NCI-H146 treated with DMSO at 0.1 percent for 48 hours (cell line): ENCODE data around the gene HDAC1.
A peak's percentile ranks its signal among the peaks of the same experiment; 100 is the strongest.
"Not testable (repeated sequence)": the region's sequence is repeated elsewhere in the genome, so short reads cannot be mapped to it uniquely, and the experiment has no call there.

ENCODE experiments used
- DNase-seq: peaks from one replicate; lab custom pipeline; 2025; ENCODE audit not compliant: unreplicated experiment; lab: John Stamatoyannopoulos, UW

Gene HDAC1

DNA sequence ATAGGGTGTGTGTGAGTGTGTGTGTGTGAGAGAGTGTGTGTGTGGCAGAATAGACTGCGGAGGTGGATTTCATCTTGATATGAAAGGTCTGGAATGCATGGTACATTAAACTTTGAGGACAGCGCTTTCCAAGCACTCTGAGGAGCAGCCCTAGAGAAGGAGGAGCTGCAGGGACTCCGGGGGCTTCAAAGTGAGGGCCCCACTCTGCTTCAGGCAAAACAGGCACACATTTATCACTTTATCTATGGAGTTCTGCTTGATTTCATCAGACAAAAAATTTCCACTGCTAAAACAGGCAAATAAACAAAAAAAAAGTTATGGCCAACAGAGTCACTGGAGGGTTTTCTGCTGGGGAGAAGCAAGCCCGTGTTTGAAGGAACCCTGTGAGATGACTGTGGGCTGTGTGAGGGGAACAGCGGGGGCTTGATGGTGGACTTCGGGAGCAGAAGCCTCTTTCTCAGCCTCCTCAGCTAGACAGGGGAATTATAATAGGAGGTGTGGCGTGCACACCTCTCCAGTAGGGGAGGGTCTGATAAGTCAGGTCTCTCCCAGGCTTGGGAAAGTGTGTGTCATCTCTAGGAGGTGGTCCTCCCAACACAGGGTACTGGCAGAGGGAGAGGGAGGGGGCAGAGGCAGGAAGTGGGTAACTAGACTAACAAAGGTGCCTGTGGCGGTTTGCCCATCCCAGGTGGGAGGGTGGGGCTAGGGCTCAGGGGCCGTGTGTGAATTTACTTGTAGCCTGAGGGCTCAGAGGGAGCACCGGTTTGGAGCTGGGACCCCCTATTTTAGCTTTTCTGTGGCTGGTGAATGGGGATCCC lies 18.3 kb upstream of the HDAC1 start:
- DNase-seq, result peak; percentile 80

DNA sequence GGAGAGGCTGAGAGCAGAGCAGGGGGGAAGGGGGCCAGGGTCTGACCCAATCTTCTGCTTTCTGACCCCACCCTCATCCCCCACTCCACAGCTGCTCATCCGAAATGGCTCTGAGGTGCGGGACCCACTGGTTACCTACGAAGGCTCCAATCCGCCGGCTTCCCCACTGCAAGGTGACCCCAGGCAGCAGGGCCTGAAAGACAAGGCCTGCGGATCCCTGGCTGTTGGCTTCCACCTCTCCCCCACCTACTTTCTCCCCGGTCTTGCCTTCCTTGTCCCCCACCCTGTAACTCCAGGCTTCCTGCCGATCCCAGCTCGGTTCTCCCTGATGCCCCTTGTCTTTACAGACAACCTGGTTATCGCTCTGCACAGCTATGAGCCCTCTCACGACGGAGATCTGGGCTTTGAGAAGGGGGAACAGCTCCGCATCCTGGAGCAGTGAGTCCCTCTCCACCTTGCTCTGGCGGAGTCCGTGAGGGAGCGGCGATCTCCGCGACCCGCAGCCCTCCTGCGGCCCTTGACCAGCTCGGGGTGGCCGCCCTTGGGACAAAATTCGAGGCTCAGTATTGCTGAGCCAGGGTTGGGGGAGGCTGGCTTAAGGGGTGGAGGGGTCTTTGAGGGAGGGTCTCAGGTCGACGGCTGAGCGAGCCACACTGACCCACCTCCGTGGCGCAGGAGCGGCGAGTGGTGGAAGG lies 17.1 kb upstream of the HDAC1 start:
- no peak for DNase-seq

DNA sequence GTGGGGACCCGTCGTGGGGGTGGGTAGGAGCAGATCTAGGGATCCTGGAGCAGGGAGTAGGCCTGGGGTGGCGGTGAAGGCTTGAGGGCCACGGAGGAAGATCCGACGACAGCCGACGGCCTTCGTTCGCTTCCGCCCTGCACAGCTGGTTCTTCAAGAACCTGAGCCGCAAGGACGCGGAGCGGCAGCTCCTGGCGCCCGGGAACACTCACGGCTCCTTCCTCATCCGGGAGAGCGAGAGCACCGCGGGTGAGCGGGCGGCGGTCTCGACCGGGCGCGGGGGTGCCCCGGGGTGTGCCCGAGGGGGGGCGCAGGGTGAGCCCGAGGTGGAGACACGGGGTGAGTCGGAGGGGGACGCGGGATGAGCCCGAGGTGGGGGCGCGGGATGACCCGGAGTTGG lies 16.5 kb upstream of the HDAC1 start:
- no peak for DNase-seq

DNA sequence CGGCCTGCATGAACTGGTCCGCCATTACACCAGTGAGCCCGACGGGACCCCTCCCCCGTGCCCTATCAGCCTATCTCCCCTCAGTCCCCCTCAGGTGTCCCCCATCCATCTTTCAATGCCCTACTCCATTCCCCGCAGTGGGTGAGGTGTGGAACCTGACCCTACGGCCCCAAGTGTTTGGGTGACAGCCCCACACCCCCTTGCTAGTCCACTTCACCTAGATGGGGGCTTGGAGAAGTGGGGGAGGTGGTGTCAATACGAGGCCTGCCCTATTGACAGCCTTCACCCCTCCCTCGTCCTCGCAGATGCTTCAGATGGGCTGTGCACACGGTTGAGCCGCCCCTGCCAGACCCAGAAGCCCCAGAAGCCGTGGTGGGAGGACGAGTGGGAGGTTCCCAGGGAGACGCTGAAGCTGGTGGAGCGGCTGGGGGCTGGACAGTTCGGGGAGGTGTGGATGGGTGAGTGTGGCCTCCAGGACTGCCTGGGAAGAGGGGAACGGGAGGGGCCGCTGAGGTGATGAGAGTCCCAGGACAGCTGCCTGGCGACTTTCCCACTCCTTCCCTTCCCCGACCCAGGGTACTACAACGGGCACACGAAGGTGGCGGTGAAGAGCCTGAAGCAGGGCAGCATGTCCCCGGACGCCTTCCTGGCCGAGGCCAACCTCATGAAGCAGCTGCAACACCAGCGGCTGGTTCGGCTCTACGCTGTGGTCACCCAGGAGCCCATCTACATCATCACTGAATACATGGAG lies 15.7 kb upstream of the HDAC1 start:
- DNase-seq, result no peak

DNA sequence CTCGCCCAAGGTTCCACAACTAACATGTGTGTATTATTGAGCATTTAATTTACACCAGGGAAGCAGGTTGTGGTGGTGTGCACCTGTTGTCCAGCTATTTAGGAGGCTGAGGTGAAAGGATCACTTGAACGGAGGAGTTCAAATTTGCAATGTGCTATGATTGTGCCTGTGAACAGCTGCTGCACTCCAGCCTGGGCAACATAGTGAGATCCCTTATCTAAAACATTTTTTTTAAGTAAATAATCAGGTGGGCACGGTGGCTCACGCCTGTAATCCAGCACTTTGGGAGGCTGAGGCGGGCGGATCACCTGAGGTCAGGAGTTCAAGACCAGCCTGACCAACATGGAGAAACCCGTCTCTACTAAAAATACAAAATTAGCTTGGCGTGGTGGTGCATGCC lies 7.1 kb upstream of the HDAC1 start:
- not testable (repeated sequence) for DNase-seq

DNA sequence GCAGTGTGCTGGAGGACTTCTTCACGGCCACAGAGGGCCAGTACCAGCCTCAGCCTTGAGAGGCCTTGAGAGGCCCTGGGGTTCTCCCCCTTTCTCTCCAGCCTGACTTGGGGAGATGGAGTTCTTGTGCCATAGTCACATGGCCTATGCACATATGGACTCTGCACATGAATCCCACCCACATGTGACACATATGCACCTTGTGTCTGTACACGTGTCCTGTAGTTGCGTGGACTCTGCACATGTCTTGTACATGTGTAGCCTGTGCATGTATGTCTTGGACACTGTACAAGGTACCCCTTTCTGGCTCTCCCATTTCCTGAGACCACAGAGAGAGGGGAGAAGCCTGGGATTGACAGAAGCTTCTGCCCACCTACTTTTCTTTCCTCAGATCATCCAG lies 6.2 kb upstream of the HDAC1 start:
- DNase-seq, result no peak

DNA sequence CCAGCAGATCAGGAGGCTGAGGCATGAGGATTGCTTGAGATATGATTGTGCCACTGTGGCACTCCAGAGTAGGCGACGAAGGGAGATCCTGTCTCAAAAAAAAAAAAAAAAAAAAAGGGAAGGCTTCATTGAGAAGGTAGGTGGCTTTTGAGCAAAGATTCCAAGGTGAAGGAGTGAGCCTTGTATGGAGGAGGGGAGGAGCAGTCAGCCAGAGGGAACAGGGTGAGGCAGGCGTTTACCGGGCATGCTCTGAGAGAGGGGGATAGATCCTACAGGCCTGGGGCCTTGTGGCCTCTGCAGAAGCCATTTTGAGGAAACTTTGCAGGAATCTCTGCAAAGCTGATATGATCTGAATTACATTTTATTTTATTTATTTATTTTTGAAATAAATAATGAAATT lies 5.1 kb upstream of the HDAC1 start:
- no peak for DNase-seq

DNA sequence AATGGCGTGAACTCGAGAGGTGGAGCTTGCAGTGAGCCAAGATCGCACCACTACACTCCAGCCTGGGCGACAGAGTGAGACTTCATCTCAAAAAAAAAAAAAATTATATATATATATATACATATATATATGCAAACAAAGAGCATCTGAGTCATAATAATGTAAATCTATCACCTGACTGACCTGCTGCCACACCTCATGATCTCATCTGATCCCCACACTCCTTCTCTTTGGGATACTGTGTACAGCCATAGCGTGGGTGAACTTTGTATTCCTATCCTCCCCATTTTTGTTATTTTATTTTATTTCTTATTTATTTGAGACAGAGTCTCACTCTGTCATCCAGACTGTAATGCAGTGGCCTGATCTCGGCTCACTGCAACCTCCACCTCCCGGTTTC lies 2.6 kb upstream of the HDAC1 start:
- DNase-seq, result no peak

DNA sequence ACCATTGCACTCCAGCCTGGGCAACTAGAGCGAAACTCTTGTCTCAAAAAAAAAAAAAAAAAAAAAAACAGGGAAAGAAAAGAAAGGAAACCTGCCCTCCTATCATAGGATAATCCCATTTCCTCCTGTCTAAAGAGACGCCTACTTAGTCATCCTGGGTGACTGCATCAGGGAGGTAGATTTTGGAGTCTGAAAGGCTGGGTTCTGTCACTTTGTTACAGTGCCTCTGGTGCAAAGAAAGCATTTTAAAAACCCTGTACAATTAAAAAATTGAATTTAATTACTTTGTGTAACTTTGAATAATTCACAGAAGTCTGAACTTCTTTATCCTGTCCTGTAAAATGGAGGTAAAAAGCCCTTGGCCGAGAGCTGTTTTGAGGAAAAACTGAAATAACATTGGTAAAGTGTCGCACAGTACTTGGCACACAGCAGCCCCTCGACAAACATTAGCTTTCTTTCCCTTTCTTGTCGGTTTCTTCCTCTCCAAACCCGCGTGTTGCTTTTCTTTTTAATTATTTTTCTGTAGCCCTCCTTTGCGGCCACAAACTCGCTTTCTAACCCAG lies 657 bp upstream of the HDAC1 start:
- DNase-seq, result no peak

DNA sequence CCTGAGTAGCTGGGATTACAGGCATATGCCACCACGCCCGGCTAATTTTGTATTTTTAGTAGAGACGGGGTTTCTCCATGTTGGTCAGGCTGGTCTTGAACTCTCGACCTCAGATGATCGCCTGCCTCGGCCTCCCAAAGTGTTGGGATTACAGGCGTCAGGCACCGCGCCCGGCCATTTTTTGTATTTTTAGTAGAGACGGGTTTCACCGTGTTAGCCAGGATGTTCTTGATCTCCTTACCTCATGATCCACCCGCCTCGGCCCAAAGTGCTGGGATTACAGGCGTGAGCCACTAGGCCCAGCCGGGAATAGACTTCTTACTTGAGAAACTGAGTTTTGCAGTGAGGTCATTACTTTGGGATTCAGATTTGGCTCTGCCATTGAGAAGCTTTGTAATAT lies 6.3 kb downstream of the HDAC1 start:
- DNase-seq, result not testable (repeated sequence)

DNA sequence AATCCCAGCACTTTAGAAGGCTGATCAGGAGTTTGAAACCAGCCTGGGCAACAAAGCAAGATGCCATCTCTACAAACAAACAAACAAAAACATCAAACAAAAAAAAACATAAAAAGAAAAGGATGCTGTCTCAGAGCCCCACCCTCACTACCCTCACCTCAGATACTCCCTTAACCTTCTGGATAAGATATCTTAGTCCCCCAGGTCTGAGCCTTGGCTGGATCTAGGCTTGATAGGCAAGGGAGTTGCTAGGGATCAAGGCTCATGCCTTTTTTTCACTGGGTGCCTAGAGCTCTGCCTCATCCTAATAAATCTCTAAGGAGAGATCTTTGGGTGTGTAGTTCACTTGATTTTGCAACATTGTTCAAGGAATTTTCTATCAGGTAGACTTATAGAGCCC lies 7.4 kb downstream of the HDAC1 start:
- DNase-seq, result no peak

DNA sequence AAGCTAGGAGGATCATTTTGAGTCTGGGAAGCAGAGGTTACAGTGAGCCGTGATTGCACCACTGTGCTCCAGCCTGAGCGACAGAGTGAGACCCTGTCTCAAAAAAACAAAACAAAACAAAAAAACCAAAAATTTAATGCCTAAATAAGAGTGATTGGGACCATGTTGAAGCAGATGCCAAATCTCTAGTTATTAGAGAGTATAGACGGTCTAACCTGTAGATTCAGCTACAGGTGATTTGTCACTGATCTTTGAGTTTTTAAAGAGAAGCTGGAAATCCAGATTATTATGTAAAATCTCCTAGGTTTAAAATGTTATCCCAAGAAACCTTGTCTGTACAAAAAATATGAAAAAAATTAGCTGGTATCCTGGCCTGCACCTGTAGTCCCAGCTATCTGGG lies 11.5 kb downstream of the HDAC1 start:
- DNase-seq, result no peak

DNA sequence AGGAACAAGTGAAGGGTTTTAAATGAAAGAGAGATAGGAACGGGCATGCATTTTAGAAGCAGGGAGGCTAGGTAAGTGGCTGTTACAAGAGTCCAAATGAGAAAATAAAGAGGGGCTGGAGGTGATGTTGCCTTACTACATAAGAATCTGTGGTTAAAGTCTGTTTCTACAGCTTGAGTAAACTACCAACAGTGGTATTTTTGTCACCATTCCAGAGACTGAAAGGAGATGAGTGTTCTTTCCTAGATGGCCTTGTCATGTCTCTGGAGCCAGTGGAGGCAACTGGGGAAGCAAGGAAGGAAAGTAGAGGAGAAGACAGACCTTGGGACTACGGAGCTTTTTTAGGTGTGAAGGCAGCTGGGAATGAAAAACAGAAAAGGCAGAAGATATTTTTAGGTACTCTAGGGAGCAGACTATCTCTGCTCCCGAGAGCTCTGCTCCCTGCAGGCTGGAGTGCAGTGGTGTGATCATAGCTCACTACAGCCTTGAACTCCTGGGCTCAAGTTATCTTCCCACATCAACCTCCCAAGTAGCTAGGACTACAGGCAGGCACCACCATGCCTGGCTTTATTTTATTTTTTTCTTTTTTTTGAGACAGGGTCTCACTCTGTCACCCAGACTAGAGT lies 12.2 kb downstream of the HDAC1 start:
- no peak for DNase-seq

DNA sequence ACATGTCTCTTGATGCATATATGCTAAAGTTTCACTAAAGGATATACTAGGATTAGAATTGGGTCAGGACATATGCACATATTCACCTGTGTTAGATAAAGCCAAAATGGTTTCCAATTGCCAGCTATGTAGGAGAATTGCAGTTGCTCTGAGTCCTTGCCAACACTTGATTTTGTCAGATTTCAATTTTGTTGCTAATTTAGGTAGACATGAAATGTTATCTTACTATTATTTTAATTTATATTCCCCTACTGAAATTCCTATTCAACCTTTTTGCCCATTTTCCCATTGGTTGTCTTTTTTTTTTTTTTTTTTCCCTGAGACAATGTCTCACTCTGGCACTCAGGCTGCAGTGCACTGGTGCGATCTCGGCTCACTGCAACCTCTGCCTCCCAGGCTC lies 13.4 kb downstream of the HDAC1 start:
- no peak for DNase-seq

DNA sequence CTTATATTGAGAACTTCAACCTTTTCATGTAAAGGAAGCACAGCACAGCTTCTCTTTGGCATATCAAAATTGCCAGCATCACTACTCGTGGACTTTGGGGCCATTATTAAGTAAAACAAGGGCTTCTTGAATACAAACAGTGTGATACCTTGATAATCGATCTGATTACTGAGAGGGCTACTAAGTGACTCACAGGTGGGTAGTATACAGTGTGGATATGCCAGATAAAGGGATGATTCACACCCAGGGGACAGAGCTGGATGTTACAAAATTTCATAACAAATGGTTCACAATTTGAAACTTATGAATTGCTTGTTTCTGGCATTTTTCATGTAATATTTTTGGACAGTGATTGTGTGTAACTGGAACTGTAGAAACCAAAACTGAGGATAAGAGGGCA lies 15.4 kb downstream of the HDAC1 start:
- DNase-seq, result no peak

DNA sequence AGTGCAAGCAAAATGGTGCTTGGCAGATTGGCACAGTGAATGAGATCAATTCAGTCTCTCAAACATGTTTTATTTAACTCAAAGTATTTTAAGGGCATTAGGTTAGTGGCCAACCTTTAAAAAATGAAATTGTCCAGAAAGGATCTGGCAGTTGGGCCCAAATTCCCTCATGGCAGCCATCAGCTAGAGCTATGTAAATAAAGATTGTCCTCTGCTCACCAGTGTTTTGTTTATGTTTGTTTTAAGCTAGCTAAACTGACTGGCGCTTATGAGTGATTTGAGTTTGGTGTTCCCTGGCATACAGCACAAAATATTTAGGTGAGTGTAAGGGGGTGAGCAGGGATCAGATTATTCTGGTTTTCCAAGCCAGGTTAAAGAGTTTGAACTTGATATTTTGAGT lies 18.1 kb downstream of the HDAC1 start:
- DNase-seq, result no peak

DNA sequence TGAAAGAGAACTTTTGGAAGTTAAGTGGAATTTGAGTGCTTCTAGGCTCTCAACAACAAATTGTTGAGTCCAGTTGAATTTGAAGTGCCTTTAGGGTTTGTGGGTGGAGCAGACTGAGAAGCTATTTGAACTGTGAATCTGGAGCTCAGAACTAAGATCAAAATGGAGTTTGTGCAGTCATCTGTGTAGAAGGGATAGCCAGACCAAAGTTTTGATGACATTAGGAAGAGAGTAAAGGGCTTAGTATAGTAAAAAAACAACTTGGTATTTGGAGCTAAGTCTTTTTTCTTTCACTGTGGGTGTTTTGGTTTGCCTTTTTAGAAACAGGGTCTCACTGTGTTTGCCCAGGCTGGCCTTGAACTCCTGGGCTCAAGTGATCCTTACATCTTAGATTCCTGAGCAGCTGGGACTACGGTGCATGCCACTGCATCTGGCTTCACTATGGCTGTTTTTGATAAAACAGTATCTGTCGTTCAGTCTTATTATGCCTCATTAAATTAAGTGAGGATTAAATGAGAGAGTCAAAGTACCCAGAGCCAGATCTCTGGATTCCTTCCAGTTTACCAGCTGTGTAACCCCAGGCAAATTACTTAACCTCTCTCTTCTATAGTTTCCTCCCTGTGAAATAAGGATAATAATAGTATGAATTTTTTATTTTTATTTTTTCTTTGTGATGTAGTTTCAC lies 20.0 kb downstream of the HDAC1 start:
- DNase-seq, result no peak

DNA sequence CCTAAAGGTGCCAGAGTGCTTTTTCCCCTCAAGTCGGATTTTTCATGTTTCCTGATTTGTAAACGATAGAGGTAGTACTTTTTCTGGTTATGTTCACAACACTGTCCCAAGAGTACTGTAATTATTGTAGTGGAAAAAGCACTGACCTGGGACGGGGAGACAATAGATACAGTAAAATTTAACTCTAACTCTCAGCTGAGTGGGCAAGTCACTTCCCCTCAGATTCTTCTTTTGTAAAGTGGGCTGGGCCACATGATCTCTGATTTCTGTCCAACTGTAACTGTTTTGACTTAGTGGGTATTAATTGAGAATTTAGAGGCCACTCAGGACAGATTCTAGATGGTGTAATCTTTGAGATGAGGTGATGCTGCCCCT lies 25.0 kb downstream of the HDAC1 start:
- no peak for DNase-seq

DNA sequence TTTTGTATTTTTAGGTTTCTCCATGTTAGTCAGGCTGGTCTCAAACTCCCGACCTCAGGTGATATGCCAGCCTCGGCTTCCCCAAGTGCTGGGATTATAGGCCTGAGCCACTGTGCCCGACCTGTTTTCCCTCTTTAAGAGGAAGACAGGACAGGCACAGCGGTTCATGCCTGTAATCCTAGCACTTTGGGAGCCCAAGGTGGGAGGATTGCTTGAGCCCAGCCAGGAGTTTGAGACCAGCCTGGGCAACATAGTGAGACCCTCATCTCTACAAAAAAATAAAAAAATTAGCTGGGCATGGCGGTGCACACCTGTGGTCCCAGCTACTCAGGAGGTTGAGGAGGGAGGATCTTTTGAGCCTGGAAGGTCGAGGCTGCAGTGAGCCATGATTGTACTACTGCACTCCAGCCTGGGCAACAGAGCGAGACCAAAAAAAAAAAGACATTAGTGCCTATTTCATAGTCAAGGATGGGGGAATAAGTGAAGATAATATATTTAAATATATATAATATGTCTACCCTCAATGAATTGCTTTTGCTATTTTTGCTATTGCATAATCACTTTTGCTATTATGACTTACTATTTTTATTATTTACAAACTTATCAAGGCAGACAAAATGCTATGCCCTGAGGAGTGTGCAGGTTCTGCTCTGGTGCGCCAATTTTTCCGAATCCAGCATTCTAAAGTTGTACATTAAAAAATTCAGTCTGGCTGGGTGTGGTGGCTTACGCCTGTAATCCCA lies 26.4 kb downstream of the HDAC1 start:
- no peak for DNase-seq

DNA sequence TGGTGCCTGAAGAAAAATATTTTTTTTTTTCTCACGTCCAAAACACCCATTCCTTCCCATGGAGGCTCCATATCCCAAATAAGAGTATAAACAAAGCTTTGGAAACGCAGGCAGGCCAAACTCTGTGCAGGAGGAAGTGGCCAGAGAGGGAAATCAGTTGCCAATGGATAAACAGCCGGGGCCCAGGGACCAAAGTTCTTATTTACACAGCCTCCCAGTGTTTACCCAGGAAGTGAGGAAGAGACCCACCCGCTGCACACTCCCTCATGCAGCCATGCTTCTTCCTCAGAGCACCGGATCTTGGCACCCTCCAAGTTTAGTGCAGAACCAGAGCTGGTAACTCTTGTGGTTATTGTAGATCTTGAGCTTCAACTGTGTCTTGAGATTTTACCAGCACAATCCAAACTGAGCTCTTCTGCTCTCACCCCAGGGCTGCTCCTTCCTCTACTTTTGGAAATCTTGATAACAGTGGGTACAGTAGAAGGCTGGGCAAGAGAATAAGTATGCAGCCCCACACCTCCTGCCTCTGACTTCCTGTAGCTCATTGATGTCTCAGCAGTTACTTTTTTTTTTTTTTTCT lies 29.9 kb downstream of the HDAC1 start:
- no peak for DNase-seq
